Neural cell (in vitro differentiated cells): ENCODE results near the gene RBM20. TPM values are rescaled to one million over a fixed set of nuclear protein-coding genes. Genes with fewer than 3 reads are reported as not detected.

Source experiments
- H2AFZ ChIP-seq: fragments of 200-600, 300-800 bp; sonication (generic), shearing (Covaris generic); 2 replicates; pipeline ENCODE4 v1.6.0; 2014; ENCODE audit warnings: low read depth, mild to moderate bottlenecking, antibody characterized with exemption, low read length, moderate library complexity
- H3F3A ChIP-seq: fragments of 200-600 bp; shearing (Covaris generic); 2 replicates; pipeline ENCODE4 v1.6.1; 2016; ENCODE audit warnings: mild to moderate bottlenecking, moderate library complexity, mixed read lengths, antibody characterized with exemption, low read length; ENCODE audit not compliant: insufficient read depth, poor library complexity, severe bottlenecking
- H3K27ac ChIP-seq: fragments of 200-600, 300-800 bp; sonication (generic), shearing (Covaris generic); 2 replicates; pipeline ENCODE4 v1.5.1; 2014; ENCODE audit warnings: mild to moderate bottlenecking, low read length, moderate library complexity
- H3K27me3 ChIP-seq: fragments of 300-800, 200-600 bp; sonication (generic), shearing (Covaris generic); 2 replicates; pipeline ENCODE4 v1.6.0; 2014; ENCODE audit warnings: mild to moderate bottlenecking, low read depth, low read length, moderate library complexity; ENCODE audit not compliant: insufficient read depth
- H3K36me3 ChIP-seq: fragments of 300-800, 200-600 bp; sonication (generic), shearing (Covaris generic); 2 replicates; pipeline ENCODE4 v1.5.1; 2014; ENCODE audit warnings: mild to moderate bottlenecking, antibody characterized with exemption, low read length, moderate library complexity; ENCODE audit not compliant: insufficient read depth
- H3K4me2 ChIP-seq: fragments of 300-800, 200-600 bp; sonication (generic), shearing (Covaris generic); 2 replicates; pipeline ENCODE4 v1.6.0; 2014; ENCODE audit warnings: mild to moderate bottlenecking, low read length
- H3K4me3 ChIP-seq: fragments of 300-800, 200-600 bp; sonication (generic), shearing (Covaris generic); 2 replicates; pipeline ENCODE4 v1.5.1; 2014; ENCODE audit warnings: mild to moderate bottlenecking, low read length, moderate library complexity
- H3K79me2 ChIP-seq: fragments of 200-600 bp; shearing (Covaris generic); replicated peaks from 2 replicates; pipeline ENCODE4 v1.6.0; 2014; ENCODE audit warnings: mild to moderate bottlenecking, low read length, moderate library complexity; ENCODE audit not compliant: insufficient read depth
- H3K9ac ChIP-seq: fragments of 300-800, 200-600 bp; sonication (generic), shearing (Covaris generic); 2 replicates; pipeline ENCODE4 v1.6.1; 2016; ENCODE audit warnings: mild to moderate bottlenecking, low read length, mixed read lengths
- H3K9me2 ChIP-seq: fragments of 200-600 bp; shearing (Covaris generic); 2 replicates; pipeline ENCODE4 v1.6.1; 2016; ENCODE audit warnings: mild to moderate bottlenecking, low read length, mixed read lengths; ENCODE audit not compliant: insufficient read depth
- H3K9me3 ChIP-seq: fragments of 200-600, 300-800 bp; sonication (generic), shearing (Covaris generic); 2 replicates; pipeline ENCODE4 v1.6.1; 2016; ENCODE audit warnings: mild to moderate bottlenecking, mixed run types, low read length, moderate library complexity, mixed read lengths
- H4K20me1 ChIP-seq: fragments of 200-600 bp; shearing (Covaris generic); 2 replicates; pipeline ENCODE4 v1.6.1; 2016; ENCODE audit warnings: mild to moderate bottlenecking, mixed run types; ENCODE audit not compliant: insufficient read depth
- CTCF ChIP-seq: fragments of 450-650 bp; IDR thresholded peaks from 2 replicates; pipeline ENCODE4 v1.5.1; 2014; ENCODE audit warnings: antibody characterized with exemption, mild to moderate bottlenecking, moderate library complexity; ENCODE audit not compliant: poor library complexity, severe bottlenecking
- EP300 ChIP-seq: fragments of 450-650 bp; conservative IDR thresholded peaks from 2 replicates; pipeline ENCODE4 v1.6.1; 2014; ENCODE audit warnings: antibody characterized with exemption, mild to moderate bottlenecking, moderate library complexity; ENCODE audit not compliant: poor library complexity, severe bottlenecking
- EZH2 ChIP-seq: fragments of 200-600, 300-800 bp; shearing (Covaris generic), sonication (generic); IDR thresholded peaks from 2 replicates; pipeline ENCODE4 v1.6.1; 2014; ENCODE audit warnings: antibody characterized with exemption, low read length, borderline replicate concordance, mild to moderate bottlenecking; ENCODE audit not compliant: insufficient read depth, poor library complexity, severe bottlenecking
- MXI1 ChIP-seq: fragments of 450-650 bp; conservative IDR thresholded peaks from 2 replicates; pipeline ENCODE4 v1.6.1; 2014; ENCODE audit warnings: antibody characterized with exemption, mild to moderate bottlenecking; ENCODE audit not compliant: poor library complexity, severe bottlenecking
- POLR2AphosphoS5 ChIP-seq: IDR thresholded peaks from 2 replicates; pipeline ENCODE4 v1.6.1; 2012
- RAD21 ChIP-seq: fragments of 450-650 bp; conservative IDR thresholded peaks from 2 replicates; pipeline ENCODE4 v1.6.1; 2014; ENCODE audit warnings: antibody characterized with exemption, mild to moderate bottlenecking, moderate library complexity
- REST ChIP-seq: IDR thresholded peaks from 2 replicates; pipeline ENCODE4 v1.6.1; 2012; ENCODE audit warnings: borderline replicate concordance
- SMC3 ChIP-seq: fragments of 450-650 bp; conservative IDR thresholded peaks from 2 replicates; pipeline ENCODE4 v1.6.1; 2014; ENCODE audit warnings: antibody characterized with exemption, mild to moderate bottlenecking, moderate library complexity; ENCODE audit not compliant: poor library complexity
- TAF1 ChIP-seq: IDR thresholded peaks from 2 replicates; pipeline ENCODE4 v1.6.1; 2012; ENCODE audit warnings: low read depth
- polyA plus RNA-seq: library from polyadenylated mRNA; depleted of rRNA; stranded (reverse); fragments of >200 nt; gene quantifications from 2 replicates; pipeline ENCODE4 v1.2.3, GENCODE V29; 2014

Gene RBM20
- polyA plus RNA-seq, 1 donor from 2014 or later: 0.07 TPM

- Histone ChIP-seq H3K36me3 (no peaks in the 10 kb centered on the region), H3K4me3 (no peak overlapping the region), H4K20me1 (no peaks in the 10 kb centered on the region), H3F3A (no peaks in the 10 kb centered on the region), H3K9ac (no peak overlapping the region), H3K79me2 (no peaks in the 10 kb centered on the region), H3K27ac (no peak overlapping the region), H3K4me2 (no peak overlapping the region), H2AFZ (no peak overlapping the region), H3K9me3 (no peaks in the 10 kb centered on the region), H3K9me2 (no peaks in the 10 kb centered on the region), H3K27me3 (no peaks in the 10 kb centered on the region)
- no peak for TF ChIP-seq CTCF
- no peak for TF ChIP-seq TAF1
- no peak for TF ChIP-seq REST
- no peak for TF ChIP-seq EP300
- no peak for TF ChIP-seq SMC3
- TF ChIP-seq RAD21: no peak
- no peak for TF ChIP-seq MXI1
- no peak for TF ChIP-seq POLR2AphosphoS5
- no peak for TF ChIP-seq EZH2
These were observed 52.3 kb downstream of the RBM20 start for GRCh38 chr10:110696436-110696835.

- no peak overlapping the region for H3K4me3 ChIP-seq
- no peak overlapping the region for H3K4me2 ChIP-seq
- no peak overlapping the region for H3K9ac ChIP-seq
- no peaks in the 10 kb centered on the region for H3K36me3 ChIP-seq
- no peak overlapping the region for H3K27ac ChIP-seq
- no peaks in the 10 kb centered on the region for H3K27me3 ChIP-seq
- H3K79me2 ChIP-seq: no peaks in the 10 kb centered on the region
- H2AFZ ChIP-seq: no peak overlapping the region
- H4K20me1 ChIP-seq: no peaks in the 10 kb centered on the region
- no peaks in the 10 kb centered on the region for H3K9me3 ChIP-seq
- no peaks in the 10 kb centered on the region for H3F3A ChIP-seq
- TF ChIP-seq TAF1: no peak
- TF ChIP-seq EP300: no peak
- TF ChIP-seq MXI1: no peak
- no peak for TF ChIP-seq SMC3
- no peak for TF ChIP-seq RAD21
- TF ChIP-seq CTCF: no peak
- TF ChIP-seq REST: no peak
- TF ChIP-seq EZH2: no peak
- TF ChIP-seq POLR2AphosphoS5: no peak
- H3K9me2 ChIP-seq: no peaks in the 10 kb centered on the region
These were observed 54.2 kb downstream of the RBM20 start for GRCh38 chr10:110698340-110698739.
